ENCODE data around the gene EPHA6.

GRCh38 chr3:97001611-97002010 is 187.2 kb downstream of the EPHA6 start:
- TF ChIP-seq CTCF (IDR thresholded peaks at IDR 0.05 in 4 of 5, conservative IDR thresholded peaks at IDR 0.05 in 1 of 5) (no peak), POLR2A (IDR thresholded peaks at IDR 0.05) (no peak)

Data from gastrocnemius medialis (tissue), 4 donors.